Natural killer cell (primary cell): ENCODE measurements around the gene RPL27. TPM values are rescaled to one million over a fixed set of nuclear protein-coding genes. Genes with fewer than 3 reads are reported as not detected.
A peak's percentile ranks its signal among the peaks of the same experiment; 100 is the strongest.

Source experiments
- ATAC-seq, 3 donors: fragments of 150-1000 bp in 2 of 3; fragments of 200-7000 bp in 1 of 3; cut with Tn5 transposase; 1 replicate in 1 of 3; 2 replicates in 2 of 3; pipeline ENCODE4 v1.10.0; 2021; ENCODE audit warnings: mild to moderate bottlenecking in 2 of 3, moderate library complexity in 2 of 3
- DNase-seq, 2 donors: peaks; one replicate each; pipeline versions ENCODE4 v3.0.0 to v3.0.0-alpha.2; 2013 to 2021; ENCODE audit warnings: mixed read lengths in 1 of 2
- H3K27ac ChIP-seq: one replicate; pipeline ENCODE4 v1.5.1; 2013; ENCODE audit warnings: mild to moderate bottlenecking, low read length
- H3K27me3 ChIP-seq: one replicate; pipeline ENCODE4 v1.6.1; 2013; ENCODE audit warnings: low read length; ENCODE audit not compliant: control insufficient read depth, insufficient read depth
- H3K36me3 ChIP-seq: one replicate; pipeline ENCODE4 v1.6.1; 2013; ENCODE audit warnings: low read length; ENCODE audit not compliant: control insufficient read depth, insufficient read depth
- H3K4me1 ChIP-seq: one replicate; pipeline ENCODE4 v1.6.1; 2013; ENCODE audit warnings: low read length; ENCODE audit not compliant: control insufficient read depth, insufficient read depth
- H3K4me3 ChIP-seq: one replicate; pipeline ENCODE4 v1.5.1; 2013; ENCODE audit warnings: low read length
- H3K9me3 ChIP-seq: one replicate; pipeline ENCODE4 v1.6.1; 2013; ENCODE audit warnings: low read length; ENCODE audit not compliant: control insufficient read depth, insufficient read depth
- H3K27ac Mint-ChIP-seq, 2 donors: one replicate each; pipeline ENCODE4 v1.8.0; 2022; ENCODE audit warnings: mild to moderate bottlenecking in 2 of 2, mixed read lengths in 2 of 2, moderate library complexity in 1 of 2
- H3K27me3 Mint-ChIP-seq, 2 donors: one replicate each; pipeline ENCODE4 v1.8.0; 2022; ENCODE audit warnings: low read depth in 2 of 2, mixed read lengths in 2 of 2
- H3K36me3 Mint-ChIP-seq: one replicate; pipeline ENCODE4 v1.8.0; 2022; ENCODE audit warnings: mixed read lengths
- H3K4me1 Mint-ChIP-seq, 2 donors: one replicate each; pipeline ENCODE4 v1.8.0; 2022; ENCODE audit warnings: mixed read lengths in 2 of 2
- H3K4me3 Mint-ChIP-seq: one replicate; pipeline ENCODE4 v1.8.0; 2022; ENCODE audit warnings: mild to moderate bottlenecking, moderate library complexity, mixed read lengths
- H3K9me3 Mint-ChIP-seq, 2 donors: one replicate each; pipeline ENCODE4 v1.8.0; 2022; ENCODE audit warnings: mixed read lengths in 2 of 2
- CTCF ChIP-seq: fragments of 200-600 bp; IDR thresholded peaks from one replicate; pipeline ENCODE4 v1.8.0; 2022; ENCODE audit warnings: antibody characterized with exemption
- WGBS: methylation state at CpG from one replicate; pipeline ENCODE4 v1.1.7; 2013; ENCODE audit warnings: missing lambda C conversion rate; ENCODE audit not compliant: insufficient coverage; 5-methylcytosine and 5-hydroxymethylcytosine counted together
- intact Hi-C: fragments of 100-400 bp; cut with micrococcal nuclease; formaldehyde crosslinking; loops from one replicate; pipeline ENCODE4 v1.14.2; 2022
- total RNA-seq, 4 donors: library from RNA; stranded (reverse); fragments of 120-200 nt in 1 of 4; gene quantifications; one replicate each; pipeline versions ENCODE4 v1.2.3 to v1.2.4, GENCODE V29; 2013 to 2022

The RPL27 gene
- total RNA-seq, 3 donors from 2014 or later (not counting 1 experiment from before 2014, with no cell fraction given) = 555 to 671 (median 608) TPM

- no peaks in the 10 kb centered on the region for H3K9me3 Mint-ChIP-seq
- no peak overlapping the region for H3K4me3 ChIP-seq
These were observed 41.4 kb downstream of the RPL27 start for GRCh38 chr17:43039646-43040045.

GRCh38 chr17:43040655-43041054 is 42.4 kb downstream of the RPL27 start:
- Histone ChIP-seq H3K36me3 (no peaks in the 10 kb centered on the region), H3K27me3 (no peaks in the 10 kb centered on the region), H3K27ac (no peak overlapping the region), H3K9me3 (no peaks in the 10 kb centered on the region), H3K4me1 (no peaks in the 10 kb centered on the region), H3K4me3 (no peak overlapping the region)
- ATAC-seq = no peak
- DNase-seq = no peak
- no peaks in the 10 kb centered on the region for H3K9me3 Mint-ChIP-seq
- no peak for TF ChIP-seq CTCF
- H3K27ac Mint-ChIP-seq = no peak overlapping the region
- H3K36me3 Mint-ChIP-seq = no peaks in the 10 kb centered on the region
- no peaks in the 10 kb centered on the region for H3K4me1 Mint-ChIP-seq
- no peaks in the 10 kb centered on the region for H3K27me3 Mint-ChIP-seq
- WGBS = 92% methylated on average over 2 of the region's 2 CpGs
- intact Hi-C loops = no loop called here
- no peak overlapping the region for H3K4me3 Mint-ChIP-seq

More at GRCh38 chr17:43039646-43040045, 41.4 kb downstream of the RPL27 start:
- Mint-ChIP-seq H3K27me3 (no peaks in the 10 kb centered on the region), H3K4me3 (no peak overlapping the region), H3K27ac (no peak overlapping the region), H3K4me1 (no peaks in the 10 kb centered on the region), H3K36me3 (no peaks in the 10 kb centered on the region)
- no peak for TF ChIP-seq CTCF
- Histone ChIP-seq H3K9me3 (no peaks in the 10 kb centered on the region), H3K36me3 (no peaks in the 10 kb centered on the region), H3K4me1 (no peaks in the 10 kb centered on the region), H3K27me3 (no peaks in the 10 kb centered on the region), H3K27ac (no peak overlapping the region)
- ATAC-seq = no peak
- WGBS = 95% methylated on average over 2 of the region's 2 CpGs
- intact Hi-C loops = no loop called here
- DNase-seq = no peak

- intact Hi-C loops = no loop called here
- DNase-seq (no peak), ATAC-seq (no peak)
- Mint-ChIP-seq H3K27ac (peak overlapping the region in 1 of 2 donors; percentile 5), H3K36me3 (no peaks in the 10 kb centered on the region), H3K4me1 (no peaks in the 10 kb centered on the region), H3K9me3 (no peaks in the 10 kb centered on the region), H3K4me3 (no peak overlapping the region), H3K27me3 (no peaks in the 10 kb centered on the region)
- H3K4me3 ChIP-seq = no peak overlapping the region
- WGBS = 94% methylated on average over 5 of the region's 5 CpGs
- no peaks in the 10 kb centered on the region for H3K4me1 ChIP-seq
- no peaks in the 10 kb centered on the region for H3K27me3 ChIP-seq
- no peaks in the 10 kb centered on the region for H3K9me3 ChIP-seq
- H3K27ac ChIP-seq = no peak overlapping the region
- no peaks in the 10 kb centered on the region for H3K36me3 ChIP-seq
- TF ChIP-seq CTCF = no peak
These were observed 43.9 kb downstream of the RPL27 start for GRCh38 chr17:43042025-43042628.

GRCh38 chr17:43043307-43043706 is 45.1 kb downstream of the RPL27 start:
- no peaks in the 10 kb centered on the region for H3K36me3 ChIP-seq
- Mint-ChIP-seq H3K4me3 (no peak overlapping the region), H3K27me3 (no peaks in the 10 kb centered on the region), H3K9me3 (no peaks in the 10 kb centered on the region), H3K36me3 (no peaks in the 10 kb centered on the region), H3K4me1 (no peaks in the 10 kb centered on the region), H3K27ac (peak overlapping the region in 1 of 2 donors; percentile 7)
- intact Hi-C loops = no loop called here
- no peak overlapping the region for H3K27ac ChIP-seq
- no peak for TF ChIP-seq CTCF
- H3K27me3 ChIP-seq = no peaks in the 10 kb centered on the region
- DNase-seq (no peak), ATAC-seq (no peak)
- H3K4me3 ChIP-seq = no peak overlapping the region
- H3K9me3 ChIP-seq = no peaks in the 10 kb centered on the region
- no peaks in the 10 kb centered on the region for H3K4me1 ChIP-seq
